GM21529 (cell line): ENCODE measurements around the gene PPT1.
A peak's percentile ranks its signal among the peaks of the same experiment; 100 is the strongest.

ENCODE experiments used
- ATAC-seq: cut with Tn5 transposase; IDR thresholded peaks from one replicate; pipeline ENCODE4 v1.9.1; 2021; ENCODE audit not compliant: unreplicated experiment

Gene PPT1

DNA sequence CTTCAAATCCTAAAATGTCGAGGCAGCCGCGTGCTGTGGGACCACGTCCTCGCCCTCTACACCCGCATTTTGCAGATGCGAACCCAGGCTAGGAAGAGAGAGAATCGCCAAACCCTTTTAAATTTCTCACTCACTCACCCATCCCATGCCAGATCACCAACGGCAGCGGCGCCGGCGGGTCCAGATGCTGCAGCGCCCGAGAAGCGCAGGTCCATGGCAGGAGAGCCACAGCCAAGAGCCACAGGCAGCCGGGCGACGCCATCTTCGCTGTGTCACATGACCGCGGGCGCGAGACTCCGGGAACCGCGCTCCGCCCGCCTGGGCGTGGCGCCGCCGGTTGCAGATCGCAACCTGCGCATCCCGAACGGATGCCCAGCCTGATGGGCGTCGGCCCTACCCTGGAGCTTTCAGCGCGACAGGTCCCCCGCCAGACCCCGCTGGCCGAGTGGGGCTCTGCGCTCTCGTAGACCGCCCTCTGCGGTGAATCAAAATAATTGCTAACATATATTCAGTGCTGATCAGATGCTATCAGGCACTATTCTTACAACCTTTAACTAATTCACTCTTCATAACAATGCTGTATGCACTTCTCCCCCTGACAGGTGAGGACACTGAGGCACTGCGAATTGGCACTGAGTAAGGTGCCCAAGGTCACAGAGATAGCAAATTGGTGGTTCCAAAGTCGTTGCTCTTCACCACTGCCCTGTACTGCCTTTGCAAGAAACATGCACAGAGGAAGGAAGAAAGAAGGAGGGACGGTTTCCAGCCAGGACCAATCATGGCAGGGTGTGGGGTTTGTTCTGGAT lies at the start of gene PPT1:
PPT1 (minus strand) TSS at position 276 of the 806 bp plus-strand sequence; CDS start at position 262, 14 bp downstream.
- peak; percentile 84 for ATAC-seq

DNA sequence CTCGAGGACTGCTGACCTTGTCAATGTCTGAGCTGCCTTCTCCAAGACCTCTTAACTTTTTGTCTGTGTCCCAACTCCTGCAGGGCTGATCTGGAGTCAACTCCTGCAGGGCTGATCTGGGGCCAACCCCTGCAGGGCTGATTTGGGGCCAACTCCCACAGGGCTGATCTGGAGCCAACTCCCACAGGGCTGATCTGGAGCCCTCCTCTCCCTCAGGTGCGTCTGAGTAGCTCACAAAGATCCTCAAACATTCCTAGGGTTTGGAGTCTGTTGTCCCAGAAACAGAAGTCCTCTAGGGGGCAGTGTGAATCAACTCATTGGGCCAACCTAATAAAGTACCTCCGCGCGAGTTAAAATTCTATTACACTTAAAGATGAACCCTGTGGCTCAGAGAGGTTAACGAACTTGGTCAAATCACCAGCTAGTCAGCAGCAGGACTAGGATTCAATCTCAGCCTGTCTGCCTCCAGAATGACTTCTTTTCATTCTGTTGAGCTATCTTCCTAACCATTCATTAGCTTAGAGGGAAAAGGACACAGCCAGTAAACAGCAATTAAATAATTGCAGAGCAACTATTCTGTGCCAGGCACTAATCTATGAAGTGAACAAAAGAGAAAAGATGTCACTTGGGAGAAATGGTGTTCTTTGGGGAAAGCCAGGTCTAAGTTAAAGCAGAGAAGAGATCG lies 47.0 kb upstream of the PPT1 start:
- ATAC-seq: no peak

DNA sequence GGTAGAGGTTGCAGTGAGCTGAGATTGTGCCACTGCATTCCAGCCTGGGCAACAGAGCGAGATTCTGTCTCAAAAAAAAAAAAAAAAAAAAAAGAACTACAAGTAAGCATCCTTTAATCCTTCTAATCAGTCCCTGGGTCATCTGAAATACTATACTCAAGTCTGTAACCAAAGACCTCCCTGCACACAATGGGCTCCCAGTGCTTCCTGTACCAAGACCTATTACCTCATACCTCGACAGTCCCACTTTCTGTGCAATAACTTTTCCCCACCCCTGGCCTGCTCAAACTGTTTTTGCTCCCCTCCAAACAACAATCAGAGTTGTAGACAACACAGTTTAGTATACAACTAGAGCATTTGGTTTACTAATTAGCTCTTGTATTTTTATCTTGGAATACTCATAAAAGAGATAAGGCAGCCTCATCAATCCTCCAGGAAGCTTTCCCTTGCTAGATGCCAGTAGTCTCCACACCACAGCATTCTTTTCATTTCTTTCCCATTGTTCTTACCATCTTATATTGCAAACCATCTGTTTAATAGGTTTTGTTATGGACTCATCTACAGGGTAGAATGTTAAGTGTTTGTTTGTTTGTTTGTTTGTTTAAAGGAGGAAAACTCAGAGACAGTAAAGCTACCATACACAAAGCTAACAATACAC lies 45.0 kb upstream of the PPT1 start:
- no peak for ATAC-seq

DNA sequence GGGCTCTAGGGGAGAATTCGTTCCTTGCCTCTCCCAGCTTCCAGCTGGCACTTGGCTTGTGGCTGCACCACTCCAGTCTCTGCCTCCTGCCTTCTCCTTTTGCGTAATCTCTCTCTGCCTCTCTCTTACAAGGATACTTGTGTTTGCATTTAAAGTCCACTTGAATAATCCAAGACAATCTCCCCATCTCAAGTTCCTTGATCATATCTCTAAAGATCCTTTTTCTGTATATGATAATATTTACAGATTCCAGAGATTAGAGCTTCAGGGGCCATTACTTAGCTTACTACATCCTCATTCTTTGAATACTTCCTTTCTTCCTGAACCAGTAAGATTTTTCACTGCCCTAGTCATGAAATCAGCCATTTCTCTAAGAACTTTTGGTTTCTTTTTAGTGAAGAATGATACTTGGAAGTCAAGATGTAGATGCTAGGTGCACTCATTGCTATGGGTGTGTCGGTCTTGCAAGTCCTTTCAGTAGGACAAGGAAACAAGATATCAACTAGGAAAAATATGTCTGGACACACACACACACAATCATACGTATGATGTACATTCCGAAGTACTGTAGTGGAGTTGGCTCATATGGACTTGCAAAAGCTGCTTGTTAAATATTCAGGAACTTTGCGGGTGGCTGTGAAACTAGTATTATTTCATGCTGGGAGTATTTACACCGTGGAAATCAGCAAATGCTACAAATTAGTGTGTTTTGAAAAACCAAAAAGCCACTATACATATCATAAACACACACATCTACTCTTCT lies 43.3 kb upstream of the PPT1 start:
- no peak for ATAC-seq

DNA sequence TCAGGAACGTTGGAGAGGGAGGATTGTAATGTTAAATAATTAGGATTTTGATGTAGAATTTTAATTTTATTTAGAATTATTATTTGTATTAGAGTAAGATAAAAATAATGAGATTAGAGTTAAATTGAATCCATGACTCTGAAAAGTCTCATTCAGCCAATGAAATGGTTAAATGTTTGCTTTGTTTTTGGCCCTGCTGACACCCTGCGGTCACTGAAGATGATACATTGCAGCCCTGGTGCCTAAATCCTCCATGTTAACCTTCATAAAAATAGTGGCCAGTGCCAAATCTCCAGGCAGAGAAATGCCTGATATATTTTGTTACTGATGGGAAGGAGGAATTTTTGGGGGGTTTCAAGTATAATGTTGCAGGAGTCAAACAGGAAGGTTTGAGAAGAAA lies 36.8 kb upstream of the PPT1 start:
- ATAC-seq: no peak

DNA sequence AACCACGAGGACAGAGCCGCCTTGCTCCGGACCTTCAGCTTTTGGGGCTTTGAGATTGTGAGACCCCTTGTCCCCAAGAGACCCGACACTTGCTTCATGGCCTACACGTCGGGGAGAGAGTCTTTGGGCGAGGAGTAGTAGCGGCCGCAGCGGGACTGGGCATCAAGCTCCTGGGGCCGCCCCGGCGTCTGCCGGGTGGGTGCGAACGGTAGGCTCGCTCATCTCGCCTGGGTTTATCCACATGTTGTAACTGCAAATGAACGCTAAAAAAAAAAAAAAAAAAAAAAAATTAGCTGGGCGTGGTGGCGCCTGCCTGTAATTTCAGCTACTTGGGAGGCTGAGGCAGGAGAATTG lies 36.2 kb upstream of the PPT1 start:
- ATAC-seq: no peak

DNA sequence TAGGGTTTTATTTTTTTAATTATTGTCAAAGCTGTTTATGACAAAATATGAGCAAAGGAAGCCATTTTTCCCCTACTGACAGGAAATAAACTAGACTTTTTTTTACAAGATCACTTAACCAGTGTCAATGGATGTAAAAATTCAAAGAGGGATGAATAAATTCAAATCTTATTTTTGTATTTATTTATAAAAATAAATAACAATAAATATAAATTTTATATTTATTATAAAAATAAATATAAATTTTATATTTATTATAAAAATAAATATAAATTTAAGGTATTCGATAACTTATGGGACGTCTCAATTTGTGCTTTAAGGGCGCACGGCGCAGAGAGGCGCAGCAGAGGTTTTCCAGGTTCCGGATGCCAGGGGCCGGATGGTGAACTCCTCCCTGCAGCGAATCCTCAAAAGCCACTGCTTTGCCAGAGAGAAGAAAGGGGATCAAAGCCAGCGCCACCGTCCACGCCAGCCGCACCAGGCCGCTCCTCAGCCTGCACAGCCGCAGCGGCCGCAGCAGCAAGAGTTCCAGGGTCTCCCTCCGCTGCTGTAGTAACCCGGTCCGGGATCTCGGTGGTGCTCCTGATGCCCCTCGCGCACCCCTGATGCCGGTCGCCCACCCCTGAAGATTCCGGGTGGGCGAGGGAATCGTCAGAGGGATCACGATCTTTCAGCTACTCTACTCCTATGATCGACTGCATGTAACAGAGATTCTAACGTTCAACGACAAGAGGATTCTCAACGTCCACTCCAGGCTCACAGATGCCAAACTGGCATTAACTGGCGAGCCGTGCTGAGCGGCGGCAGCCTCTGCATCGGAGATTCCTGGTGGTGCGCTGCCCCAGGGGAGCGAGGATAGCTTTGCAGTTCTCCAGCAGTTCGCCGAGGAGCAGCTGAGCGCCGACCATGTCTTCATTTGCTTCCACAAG lies 35.6 kb upstream of the PPT1 start:
- no peak for ATAC-seq

DNA sequence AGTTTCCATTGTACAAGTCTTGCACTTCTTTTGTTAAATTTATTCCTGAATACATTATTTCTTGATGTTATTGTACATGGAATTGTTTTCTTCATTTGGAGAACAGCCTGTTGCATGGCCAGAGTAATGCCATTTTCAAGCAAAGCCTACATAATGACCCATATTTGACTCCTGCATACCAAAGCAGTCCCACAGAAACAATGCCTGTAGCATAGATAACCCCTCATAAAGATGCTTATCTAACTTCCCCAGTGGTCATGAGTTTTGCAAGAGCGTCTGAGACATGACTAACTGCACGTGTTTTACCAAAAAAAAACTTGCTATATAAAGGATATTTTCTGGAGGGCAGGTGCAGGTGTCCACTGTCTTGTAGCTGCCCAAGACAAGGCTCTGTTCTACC lies 33.8 kb upstream of the PPT1 start:
- ATAC-seq: no peak

DNA sequence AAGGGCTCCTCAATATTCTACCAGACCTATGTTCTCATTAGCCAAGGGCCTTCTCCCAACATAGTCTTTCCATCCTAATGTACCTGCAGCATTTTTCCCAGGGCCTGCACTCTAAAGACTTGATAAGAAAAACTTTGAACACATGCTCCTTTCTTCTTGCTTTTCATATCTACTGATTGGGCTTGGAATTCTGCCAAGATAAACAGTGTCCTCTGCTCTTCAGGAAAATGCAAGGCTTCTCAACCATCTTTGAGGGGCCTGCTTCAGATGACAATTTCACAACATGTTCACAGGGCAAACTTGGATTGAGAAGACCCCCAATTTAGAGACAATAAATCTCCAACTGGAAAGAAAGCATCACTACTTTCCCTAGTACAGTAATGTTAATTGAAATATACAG lies 25.8 kb upstream of the PPT1 start:
- ATAC-seq: no peak

DNA sequence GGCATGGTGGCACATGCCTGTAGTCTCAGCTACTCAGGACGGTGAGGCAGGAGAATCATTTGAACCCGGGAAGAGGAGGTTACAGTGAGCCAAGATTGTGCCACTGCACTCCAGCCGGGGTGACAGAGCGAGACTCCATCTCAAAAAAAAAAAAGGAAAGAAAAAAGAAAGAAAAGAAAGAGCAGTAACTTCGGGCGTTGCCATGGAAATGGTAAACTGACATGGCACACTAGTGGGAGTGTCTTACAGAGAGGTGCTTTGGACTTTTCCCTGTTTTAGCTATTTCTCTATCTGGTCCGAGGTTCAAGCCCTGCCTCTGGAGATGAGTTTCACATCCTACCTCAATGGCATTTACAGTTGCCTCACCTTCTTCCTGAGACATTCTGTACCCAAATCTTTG lies 23.1 kb upstream of the PPT1 start:
- ATAC-seq: no peak

DNA sequence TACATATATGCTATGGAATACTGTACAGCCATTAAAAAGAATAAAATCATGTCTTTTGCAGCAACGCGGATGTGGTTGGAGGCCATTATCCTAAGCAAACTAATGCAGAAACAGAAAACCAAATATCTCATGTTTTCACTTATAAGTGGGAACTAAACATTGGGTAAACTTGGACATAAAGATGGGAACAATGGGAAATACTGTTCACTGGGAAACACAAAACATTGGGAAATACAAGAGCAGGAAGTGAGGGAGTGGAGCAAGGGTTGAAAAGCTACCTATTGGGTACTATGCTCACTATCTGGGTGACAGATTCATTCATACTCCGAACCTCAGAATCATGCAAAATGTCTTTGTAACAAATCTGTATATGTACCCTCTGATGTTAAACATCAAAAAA lies 17.3 kb upstream of the PPT1 start:
- no peak for ATAC-seq

DNA sequence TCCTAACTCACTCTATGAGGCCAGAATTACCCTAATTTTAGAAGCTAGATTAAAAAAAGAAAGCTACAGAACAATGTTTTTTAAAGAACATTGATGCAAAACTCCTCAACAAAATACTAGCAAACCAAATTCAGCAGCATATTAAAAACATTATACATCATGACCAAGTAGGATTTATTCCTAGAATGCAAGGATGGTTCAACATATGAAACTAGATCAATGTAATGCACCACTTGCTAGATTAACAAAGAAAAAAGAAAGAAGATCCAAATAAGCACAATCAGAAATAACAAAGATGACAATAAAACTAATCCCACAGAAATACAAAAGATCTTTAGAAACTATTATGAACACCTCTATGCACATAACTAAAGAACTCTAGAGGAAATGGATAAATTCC lies 13.3 kb upstream of the PPT1 start:
- ATAC-seq: no peak

DNA sequence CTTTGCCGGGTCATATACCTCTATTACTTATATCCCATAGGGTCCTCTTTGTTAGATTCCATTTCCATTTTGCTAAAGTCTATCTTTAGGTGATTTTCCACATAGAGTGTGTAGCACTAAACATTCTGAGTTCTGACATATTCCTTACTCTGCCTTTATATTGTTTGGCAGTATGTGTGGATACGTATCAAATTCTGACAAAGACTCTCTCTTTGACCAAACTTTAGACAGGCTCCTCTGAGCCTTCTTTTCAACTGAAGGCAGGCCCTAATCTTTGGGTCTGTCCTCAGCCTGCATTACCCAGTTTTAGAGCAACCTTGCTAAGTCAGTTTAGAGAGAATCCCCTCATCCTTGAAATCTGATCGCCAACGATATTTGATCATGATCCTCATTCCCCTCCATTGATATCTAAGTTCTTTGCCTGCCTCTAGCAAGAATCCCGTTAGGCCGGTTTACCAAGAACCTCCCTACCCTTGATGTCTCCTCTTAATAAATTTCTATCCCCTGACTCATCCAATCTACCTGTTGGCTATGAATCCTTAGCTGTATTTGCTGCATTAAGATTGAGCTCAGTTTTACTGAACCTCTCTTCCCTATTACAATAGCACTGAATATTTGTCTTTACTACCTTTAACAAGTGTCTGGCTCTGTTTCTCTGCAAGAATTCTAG lies 10.4 kb upstream of the PPT1 start:
- ATAC-seq: no peak

DNA sequence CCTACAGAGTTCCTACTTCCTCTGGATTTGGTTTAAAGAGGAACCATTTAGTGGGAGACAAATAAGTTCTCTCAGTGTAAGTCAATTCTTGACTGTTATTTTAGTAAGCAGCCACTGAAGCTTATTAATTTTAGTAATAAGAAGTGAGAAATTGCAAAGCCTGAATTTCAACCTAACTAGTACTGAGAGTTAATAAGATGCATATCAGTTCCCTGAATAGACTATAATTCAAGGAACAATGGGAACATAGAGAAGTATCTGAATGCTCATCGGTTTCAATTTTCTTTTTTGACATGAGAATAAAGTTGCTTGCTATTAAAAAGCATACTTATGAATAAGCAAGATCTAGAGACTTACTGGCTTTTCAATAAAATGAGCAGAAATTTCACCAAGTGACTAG lies 8.0 kb upstream of the PPT1 start:
- no peak for ATAC-seq

DNA sequence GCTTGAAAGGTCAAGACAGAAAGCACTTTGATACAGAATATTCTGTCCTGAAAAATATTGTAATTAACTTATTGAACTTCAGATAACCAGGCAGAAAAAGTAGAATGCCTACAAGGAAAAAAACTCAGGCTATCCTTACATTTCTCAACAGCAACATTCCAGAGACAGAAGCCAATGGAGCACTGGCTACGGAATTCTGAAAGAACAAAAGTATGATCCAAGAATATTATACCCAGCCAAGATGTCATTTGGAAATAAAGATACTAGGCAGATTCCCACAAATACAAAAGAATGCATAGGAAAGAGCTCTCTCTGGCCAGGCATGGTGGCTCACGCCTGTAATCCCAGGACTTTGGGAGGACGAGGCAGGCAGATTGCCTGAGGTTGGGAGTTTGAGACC lies 5.8 kb upstream of the PPT1 start:
- ATAC-seq: no peak

DNA sequence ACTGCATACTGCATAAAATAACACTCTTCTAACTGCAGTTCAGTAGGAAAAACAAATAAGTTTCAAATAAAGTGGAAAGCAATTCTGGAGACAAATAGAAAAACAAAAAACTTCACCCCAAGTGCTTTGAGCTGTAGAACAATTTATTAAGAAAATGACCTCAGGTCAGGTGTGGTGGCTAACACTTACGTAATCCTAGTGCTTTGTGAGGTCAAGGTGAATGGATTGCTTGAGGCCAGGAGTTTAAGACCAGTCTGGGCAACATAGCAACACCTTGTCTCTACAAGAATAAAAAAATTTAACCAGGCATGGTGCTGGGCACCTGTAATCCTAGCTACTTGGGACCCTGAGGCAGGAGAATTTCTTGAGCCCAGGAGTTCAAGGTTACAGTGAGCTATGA lies 5.0 kb upstream of the PPT1 start:
- no peak for ATAC-seq

DNA sequence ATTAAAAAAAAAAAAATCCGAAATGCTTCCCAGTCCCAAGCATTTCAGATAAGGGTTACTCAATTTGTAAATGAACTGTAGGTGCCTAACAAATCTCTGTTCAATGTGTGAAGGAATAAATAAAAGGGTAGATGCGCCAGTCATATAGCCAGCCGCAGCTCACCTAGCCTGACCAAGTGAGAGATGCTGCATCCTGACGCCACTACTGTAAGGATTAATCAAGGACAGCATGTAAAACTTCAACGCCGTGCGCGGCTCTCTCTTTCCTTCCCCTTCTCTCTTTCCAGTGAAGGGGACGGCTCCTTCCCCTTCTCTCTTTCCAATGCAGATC lies 441 bp downstream of the PPT1 start:
- peak; percentile 20 for ATAC-seq

DNA sequence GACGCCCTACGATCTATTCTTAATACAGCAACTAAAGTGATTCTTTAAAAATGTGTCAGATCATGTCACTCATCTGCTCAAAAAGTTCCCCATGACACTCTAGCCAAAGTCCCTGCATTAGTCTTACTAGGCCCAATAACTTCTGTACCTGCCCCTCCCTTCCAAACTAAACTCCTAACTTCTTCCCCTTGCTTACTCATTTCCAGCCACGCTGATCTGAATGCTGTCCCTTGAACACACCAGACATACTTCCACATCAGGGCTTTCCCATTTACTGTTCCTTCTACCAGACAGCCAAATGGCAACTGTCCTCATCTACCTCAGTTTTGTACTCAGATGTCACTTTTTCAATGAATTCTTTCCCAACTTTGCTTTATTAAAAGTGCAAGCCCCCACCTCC lies 1.2 kb downstream of the PPT1 start:
- no peak for ATAC-seq

DNA sequence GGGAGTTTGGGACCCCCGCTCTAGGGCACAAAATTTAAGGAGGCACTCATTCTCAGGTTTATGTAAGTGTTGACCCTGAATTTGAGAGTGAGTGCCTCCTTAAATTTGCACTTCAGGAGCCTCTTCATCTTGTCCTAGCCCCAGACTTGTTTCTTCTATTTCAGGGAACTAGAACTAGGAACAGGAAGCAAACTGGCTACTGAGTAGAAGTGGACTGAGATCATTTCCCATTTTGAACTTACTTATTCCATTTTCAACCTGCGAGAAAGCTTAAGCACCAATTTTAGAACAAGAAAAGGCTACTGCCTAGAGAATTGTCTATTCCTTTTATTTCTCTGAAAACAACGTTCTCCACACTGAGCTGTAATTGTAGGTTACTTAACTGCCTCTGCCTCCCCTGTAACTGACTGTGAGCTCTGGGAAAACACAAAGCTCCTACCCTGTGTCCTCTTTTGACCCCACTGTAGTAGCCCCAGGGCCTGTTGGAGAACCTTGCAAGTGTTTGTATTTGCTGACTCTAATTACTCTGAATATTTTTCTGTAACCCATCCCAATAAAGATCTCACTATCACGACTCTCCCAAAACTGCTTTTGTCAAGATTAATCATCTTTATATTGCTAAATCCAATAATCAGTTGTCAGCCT lies 2.5 kb downstream of the PPT1 start:
- ATAC-seq: no peak
